SU-DHL-6 (cell line): Measurements from ENCODE around the gene MAGEA12.

Experiments
- CTCF ChIP-seq: fragments of 200-600 bp; sonication (generic); IDR thresholded peaks from one replicate; pipeline ENCODE4 v1.5.1; 2017; ENCODE audit warnings: antibody characterized with exemption, mild to moderate bottlenecking, low read length, moderate library complexity; ENCODE audit not compliant: insufficient read depth, poor library complexity, severe bottlenecking
- EZH2phosphoT487 ChIP-seq: fragments of 200-600 bp; sonication (generic), shearing (Covaris generic); conservative IDR thresholded peaks from 2 replicates; pipeline ENCODE4 v1.6.1; 2018; ENCODE audit warnings: mild to moderate bottlenecking, antibody characterized with exemption, low read length, moderate library complexity, mixed read lengths

GRCh38 chrX:152735860-152736511, 2.4 kb downstream of the MAGEA12 start:
- TF ChIP-seq CTCF: no peak
- no peak for TF ChIP-seq EZH2phosphoT487
